A549 (cell line): Measurements from ENCODE around the gene SP100. TPM values are rescaled to one million over a fixed set of nuclear protein-coding genes. Genes with fewer than 3 reads are reported as not detected.
"Not testable (repeated sequence)": the region's sequence is repeated elsewhere in the genome, so short reads cannot be mapped to it uniquely, and the experiment has no call there.

Experiments used
- ATAC-seq, 2 experiments: fragments of 200-7000 bp in 1 of 2; fragments of >200 bp in 1 of 2; cut with Nextera tagmentation in 1 of 2; cut with Tn5 transposase in 1 of 2; 3 replicates each; pipeline versions ENCODE4 v1.8.0 to v1.9.1; 2018 to 2020; ENCODE audit warnings: mild to moderate bottlenecking in 1 of 2, moderate library complexity in 1 of 2
- CTCF ChIA-PET: fragments of 300-600 bp; sonication (Branson Sonifier 250); formaldehyde crosslinking; extraction: SDS; loops from one replicate; lab custom pipeline; 2021; ENCODE audit warnings: antibody characterized with exemption, inconsistent platforms; lab: Yijun Ruan, JAX
- POLR2A ChIA-PET: fragments of 350-600 bp; formaldehyde crosslinking; extraction: SDS; loops from one replicate; lab custom pipeline; 2021; ENCODE audit warnings: antibody characterized with exemption, inconsistent platforms; lab: Yijun Ruan, JAX
- DNase-seq, 2 experiments: peaks; one replicate each; pipeline versions ENCODE4 v3.0.0 to v3.0.0-alpha.2; 2011 to 2016; ENCODE audit warnings: low read depth in 1 of 2, low spot score in 1 of 2
- FAIRE-seq: peaks from 2 replicates; lab custom pipeline; 2011; peaks lifted over from hg19 to GRCh38; lab: Jason Lieb, UNC
- H3K27ac ChIP-seq, 2 experiments: fragments of >200 bp; sonication (Bioruptor Twin); formaldehyde crosslinking; 3 replicates each; pipeline ENCODE4 v1.5.1; 2016 to 2017
- H3K4me1 ChIP-seq: fragments of >200 bp; sonication (Bioruptor Twin); formaldehyde crosslinking; 3 replicates; pipeline ENCODE4 v1.6.1; 2016
- H3K4me2 ChIP-seq: fragments of >200 bp; sonication (Bioruptor Twin); formaldehyde crosslinking; 3 replicates; pipeline ENCODE4 v1.6.1; 2016
- H3K4me3 ChIP-seq: fragments of >200 bp; sonication (Bioruptor Twin); formaldehyde crosslinking; 3 replicates; pipeline ENCODE4 v1.5.1; 2016
- H3K9me3 ChIP-seq: fragments of >200 bp; sonication (Bioruptor Twin); formaldehyde crosslinking; 3 replicates; pipeline ENCODE4 v1.6.1; 2016
- CBX2 ChIP-seq: fragments of 200-600 bp; sonication (generic); IDR thresholded peaks from 2 replicates; pipeline ENCODE4 v1.6.1; 2016; ENCODE audit warnings: low read depth, mild to moderate bottlenecking, borderline replicate concordance
- CBX8 ChIP-seq: fragments of 200-600 bp; sonication (generic); IDR thresholded peaks from 2 replicates; pipeline ENCODE4 v1.6.1; 2016
- CHD4 ChIP-seq: fragments of 200-600 bp; sonication (generic); IDR thresholded peaks from 2 replicates; pipeline ENCODE4 v1.6.1; 2016; ENCODE audit warnings: antibody characterized with exemption, mild to moderate bottlenecking, borderline replicate concordance
- CTCF ChIP-seq: fragments of >200 bp; sonication (Bioruptor Twin); formaldehyde crosslinking; IDR thresholded peaks from 3 replicates; pipeline ENCODE4 v1.5.1; 2016
- EHF ChIP-seq: fragments of 250-450 bp; sonication (Bioruptor Pico); IDR thresholded peaks from 2 replicates; pipeline ENCODE4 v1.5.0; 2020; ENCODE audit warnings: mild to moderate bottlenecking
- FOSB ChIP-seq: fragments of 250-450 bp; sonication (Bioruptor Pico); IDR thresholded peaks from 2 replicates; pipeline ENCODE4 v1.5.0; 2020; ENCODE audit warnings: mild to moderate bottlenecking, moderate library complexity
- FOSL2 ChIP-seq, 2 experiments: fragments of 450-650 bp in 1 of 2; fragments of >200 bp in 1 of 2; sonication (Bioruptor Twin) in 1 of 2; formaldehyde crosslinking; IDR thresholded peaks; 2 replicates each; pipeline versions ENCODE4 v1.5.0 to v1.6.1; 2016 to 2020; ENCODE audit warnings: mild to moderate bottlenecking in 1 of 2, moderate library complexity in 1 of 2
- FOXS1 ChIP-seq: fragments of 250-450 bp; sonication (Bioruptor Pico); IDR thresholded peaks from 2 replicates; pipeline ENCODE4 v1.5.0; 2020; ENCODE audit warnings: mild to moderate bottlenecking, moderate library complexity
- HMGXB4 ChIP-seq: fragments of 250-450 bp; sonication (Bioruptor Pico); IDR thresholded peaks from 2 replicates; pipeline ENCODE4 v1.5.0; 2021; ENCODE audit warnings: mild to moderate bottlenecking, moderate library complexity, borderline replicate concordance
- HOXA7 ChIP-seq: fragments of 250-450 bp; sonication (Bioruptor Pico); IDR thresholded peaks from 2 replicates; pipeline ENCODE4 v1.5.0; 2020; ENCODE audit warnings: mild to moderate bottlenecking, moderate library complexity
- HOXB13 ChIP-seq: fragments of 250-450 bp; sonication (Bioruptor Pico); IDR thresholded peaks from 2 replicates; pipeline ENCODE4 v1.5.0; 2020; ENCODE audit warnings: low read depth, mild to moderate bottlenecking, moderate library complexity
- HOXB5 ChIP-seq: fragments of 250-450 bp; sonication (Bioruptor Pico); IDR thresholded peaks from 2 replicates; pipeline ENCODE4 v1.5.0; 2020; ENCODE audit warnings: mild to moderate bottlenecking, moderate library complexity
- KDM1A ChIP-seq: fragments of 200-600 bp; sonication (generic); IDR thresholded peaks from 2 replicates; pipeline ENCODE4 v1.6.1; 2016; ENCODE audit warnings: low read depth, mild to moderate bottlenecking
- MAFK ChIP-seq: fragments of 450-650 bp; IDR thresholded peaks from 2 replicates; pipeline ENCODE4 v1.6.1; 2014; ENCODE audit not compliant: partially characterized antibody
- MAZ ChIP-seq: fragments of 150-350 bp; IDR thresholded peaks from 2 replicates; pipeline ENCODE4 v1.6.1; 2014; ENCODE audit warnings: antibody characterized with exemption, low read depth, low read length, borderline replicate concordance
- MYC ChIP-seq: IDR thresholded peaks from 2 replicates; pipeline ENCODE4 v1.6.1; 2012; ENCODE audit warnings: mild to moderate bottlenecking, inconsistent platforms, low read length, improper control_type of control experiment, borderline replicate concordance
- NPAS2 ChIP-seq: fragments of 250-450 bp; sonication (Bioruptor Pico); IDR thresholded peaks from 2 replicates; pipeline ENCODE4 v1.8.0; 2022; ENCODE audit warnings: mild to moderate bottlenecking, moderate library complexity, borderline replicate concordance
- NR3C1 ChIP-seq: fragments of >200 bp; sonication (Bioruptor Twin); formaldehyde crosslinking; IDR thresholded peaks from 3 replicates; pipeline ENCODE4 v1.6.1; 2017
- PHF8 ChIP-seq: fragments of 200-600 bp; sonication (generic); IDR thresholded peaks from 2 replicates; pipeline ENCODE4 v1.6.1; 2016; ENCODE audit warnings: low read depth, mild to moderate bottlenecking, antibody characterized with exemption, moderate library complexity, borderline replicate concordance
- POLR2A ChIP-seq: IDR thresholded peaks from 2 replicates; pipeline ENCODE4 v1.6.1; 2012; ENCODE audit warnings: mild to moderate bottlenecking, low read length
- RAD21 ChIP-seq, 2 experiments: fragments of >200 bp in 1 of 2; sonication (Bioruptor Twin) in 1 of 2; formaldehyde crosslinking in 1 of 2; IDR thresholded peaks in 1 of 2; conservative IDR thresholded peaks in 1 of 2; 2 replicates in 1 of 2; 3 replicates in 1 of 2; pipeline ENCODE4 v1.6.1; 2012 to 2018; ENCODE audit warnings: inconsistent platforms in 1 of 2
- RARB ChIP-seq: fragments of 250-450 bp; sonication (Bioruptor Pico); IDR thresholded peaks from 2 replicates; pipeline ENCODE4 v1.8.0; 2021; ENCODE audit warnings: mild to moderate bottlenecking, moderate library complexity
- RFX5 ChIP-seq: fragments of 450-650 bp; IDR thresholded peaks from 2 replicates; pipeline ENCODE4 v1.7.1; 2014; ENCODE audit warnings: antibody characterized with exemption, mild to moderate bottlenecking, moderate library complexity
- TFCP2L1 ChIP-seq: fragments of 250-450 bp; sonication (Bioruptor Pico); IDR thresholded peaks from 2 replicates; pipeline ENCODE4 v1.5.0; 2021; ENCODE audit warnings: mild to moderate bottlenecking
- USF2 ChIP-seq: fragments of 450-650 bp; IDR thresholded peaks from 2 replicates; pipeline ENCODE4 v1.6.1; 2014; ENCODE audit warnings: antibody characterized with exemption
- WGBS: methylation state at CpG from one replicate; pipeline ENCODE4 v1.1.6; 2017; ENCODE audit errors: missing lambda C conversion rate; 5-methylcytosine and 5-hydroxymethylcytosine counted together
- polyA plus RNA-seq, 4 experiments: library from polyadenylated mRNA; depleted of rRNA in 3 of 4; stranded (reverse); fragments of >200 nt; fragmentation: RNase III in 1 of 4; extraction: RNeasy Plus Mini Kit Qiagen cat#74134 plus additional on column Dnase treatment in 1 of 4; gene quantifications; 2 replicates in 3 of 4; 3 replicates in 1 of 4; pipeline ENCODE4 v1.2.3, GENCODE V29; 2011 to 2017

The SP100 gene
- polyA plus RNA-seq, 2 of the 4 experiments (the other 2 are of a cell fraction) = 23.7 to 39.8 TPM

- ATAC-seq (no peak), DNase-seq (no peak)
- ChIA-PET POLR2A (no interaction called here), CTCF (interaction anchor here (1.2 kb wide), 1 partner anchor 9 kb away, joined by 3 read pairs; no protein-coding TSS in a partner anchor)
- Histone ChIP-seq H3K4me3 (no peak overlapping the region), H3K27ac (no peak overlapping the region), H3K4me1 (no peaks in the 10 kb centered on the region)
- 67% methylated on average over 1 of the region's 1 CpG for WGBS
- TF ChIP-seq HOXA7 (no peak), RARB (CRISPR knock-in tag) (no peak), RFX5 (no peak), CBX2 (no peak), USF2 (no peak), NPAS2 (CRISPR knock-in tag) (no peak), EHF (CRISPR knock-in tag) (no peak), TFCP2L1 (CRISPR knock-in tag) (no peak), FOSL2 (IDR thresholded peaks at IDR 0.05) (no peak), FOSL2 (CRISPR knock-in tag; IDR thresholded peaks at IDR 0.05) (no peak)
- TF ChIP-seq, all 56 proteins: peak for 0
- Histone ChIP-seq H3K9me3 (peaks cover 11% of the 10 kb centered on the region; the same call in 2 of the 3 replicates), H3K4me2 (no peak overlapping the region)
- FAIRE-seq = no peak
Measured at GRCh38 chr2:230430957-230431910, 15.2 kb downstream of the SP100 start.

GRCh38 chr2:230434677-230435324 lies 18.8 kb downstream of the SP100 start:
- WGBS = 59% methylated on average over 4 of the region's 4 CpGs
- peaks cover 8% of the 10 kb centered on the region; the same call in 2 of the 3 replicates for H3K9me3 ChIP-seq
- H3K4me3 ChIP-seq = no peak overlapping the region
- TF ChIP-seq CHD4 = no peak
- TF ChIP-seq KDM1A = no peak
- DNase-seq = no peak
- no peak overlapping the region for H3K4me2 ChIP-seq
- H3K4me1 ChIP-seq = no peaks in the 10 kb centered on the region
- CTCF ChIA-PET = no interaction called here
- POLR2A ChIA-PET = no interaction called here
- no peak for FAIRE-seq
- H3K27ac ChIP-seq = no peak overlapping the region
- ATAC-seq = no peak

- H3K27ac ChIP-seq = no peak overlapping the region
- 57% methylated on average over 2 of the region's 2 CpGs for WGBS
- DNase-seq (no peak), ATAC-seq (no peak), FAIRE-seq (no peak)
- H3K9me3 ChIP-seq = peaks cover 8% of the 10 kb centered on the region; the same call in 2 of the 3 replicates
- POLR2A ChIA-PET = no interaction called here
- no peak overlapping the region for H3K4me3 ChIP-seq
- H3K4me2 ChIP-seq = no peak overlapping the region
- CTCF ChIA-PET = no interaction called here
- TF ChIP-seq RARB (CRISPR knock-in tag) (no peak), HOXB13 (CRISPR knock-in tag) (no peak), CBX2 (no peak), CBX8 (no peak), PHF8 (no peak), MAFK (no peak), KDM1A (no peak), MAZ (no peak), RAD21 (conservative IDR thresholded peaks at IDR 0.05 in 1 of 2, IDR thresholded peaks at IDR 0.05 in 1 of 2) (no peak), NPAS2 (CRISPR knock-in tag) (no peak), HMGXB4 (CRISPR knock-in tag) (no peak), MYC (no peak), FOXS1 (CRISPR knock-in tag) (no peak), HOXA7 (no peak), HOXB5 (CRISPR knock-in tag) (no peak), POLR2A (no peak), FOSB (no peak), NR3C1 (no peak), CTCF (no peak)
- no peaks in the 10 kb centered on the region for H3K4me1 ChIP-seq
Measured at GRCh38 chr2:230435431-230435830, 19.4 kb downstream of the SP100 start.

- H3K9me3 ChIP-seq, POLR2A ChIA-PET, H3K4me1 ChIP-seq, H3K4me2 ChIP-seq, CTCF ChIA-PET, H3K27ac ChIP-seq, H3K4me3 ChIP-seq, FAIRE-seq, ATAC-seq, DNase-seq: not testable (repeated sequence)
Measured at GRCh38 chr2:230439121-230439520, 23.1 kb downstream of the SP100 start.
